T-helper 2 cell treated with Interferon-gamma antibody and Interleukin-4, amounts not matched to agents 100 ng/mL and 5 ng/mL, for 36 hours (primary cell): ENCODE results near the gene CDYL2. TPM values are rescaled to one million over a fixed set of nuclear protein-coding genes. Genes with fewer than 3 reads are reported as not detected.
"Not testable (repeated sequence)": the region's sequence is repeated elsewhere in the genome, so short reads cannot be mapped to it uniquely, and the experiment has no call there.

Source experiments
- intact Hi-C: fragments of 100-400 bp; cut with micrococcal nuclease; formaldehyde crosslinking; loops from one replicate; pipeline ENCODE4 v1.15.1; 2023
- total RNA-seq: library from RNA; stranded (reverse); gene quantifications from 2 replicates; pipeline ENCODE4 v1.2.3, GENCODE V29; 2022

The CDYL2 gene, protein sequence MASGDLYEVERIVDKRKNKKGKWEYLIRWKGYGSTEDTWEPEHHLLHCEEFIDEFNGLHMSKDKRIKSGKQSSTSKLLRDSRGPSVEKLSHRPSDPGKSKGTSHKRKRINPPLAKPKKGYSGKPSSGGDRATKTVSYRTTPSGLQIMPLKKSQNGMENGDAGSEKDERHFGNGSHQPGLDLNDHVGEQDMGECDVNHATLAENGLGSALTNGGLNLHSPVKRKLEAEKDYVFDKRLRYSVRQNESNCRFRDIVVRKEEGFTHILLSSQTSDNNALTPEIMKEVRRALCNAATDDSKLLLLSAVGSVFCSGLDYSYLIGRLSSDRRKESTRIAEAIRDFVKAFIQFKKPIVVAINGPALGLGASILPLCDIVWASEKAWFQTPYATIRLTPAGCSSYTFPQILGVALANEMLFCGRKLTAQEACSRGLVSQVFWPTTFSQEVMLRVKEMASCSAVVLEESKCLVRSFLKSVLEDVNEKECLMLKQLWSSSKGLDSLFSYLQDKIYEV
- 30.4 and 30.9 TPM in 2 replicates for total RNA-seq

DNA sequence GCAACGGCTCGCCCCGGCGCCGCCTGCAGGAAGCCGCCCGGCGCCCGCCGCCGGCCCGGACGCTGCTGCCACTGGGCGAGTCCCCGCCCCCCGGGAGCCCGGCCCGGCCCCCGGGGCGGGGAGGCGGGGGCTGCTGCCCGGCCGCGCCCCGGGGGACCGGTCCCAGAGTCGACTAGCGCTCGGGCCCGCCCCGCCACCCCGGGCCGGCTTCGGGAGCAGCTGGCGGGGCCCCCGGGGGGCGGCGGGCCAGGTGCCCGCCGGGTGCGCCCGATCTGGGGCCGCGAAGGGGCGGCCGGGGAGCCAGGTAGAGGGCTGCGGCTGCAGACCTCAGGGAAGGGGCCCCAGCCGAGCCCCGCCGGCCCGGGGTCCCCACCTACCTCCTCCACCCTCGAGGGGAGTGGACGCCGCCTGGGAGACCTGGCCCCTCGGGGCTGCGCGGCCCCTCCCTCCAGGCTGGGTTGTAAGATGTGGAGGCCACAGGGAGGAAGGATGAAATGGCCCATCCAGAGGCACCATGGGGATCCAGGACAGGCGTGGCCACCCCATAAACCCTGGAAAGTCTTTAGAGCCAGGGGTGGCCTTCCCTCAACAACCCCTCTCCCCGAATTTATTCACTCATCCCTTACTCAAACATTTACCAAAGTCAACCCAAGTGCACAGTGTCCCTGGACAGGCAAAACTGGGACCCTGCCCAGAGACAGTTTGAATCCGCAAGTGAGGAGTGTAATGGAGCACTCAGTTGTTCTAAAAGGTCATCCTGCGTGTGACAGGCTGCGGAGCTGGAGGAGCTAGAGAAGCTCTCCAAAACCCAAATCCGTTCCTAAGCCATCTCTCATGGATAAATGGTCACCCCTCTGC is at the start of gene CDYL2:
Gene CDYL2 (minus strand): TSS at position 73 of the 858 bp plus-strand sequence. CDS start 425 bp downstream, outside the sequence.
- intact Hi-C loops, result loop anchor here (5.0 to 10.0 kb wide), 3 partner anchors 200 to 1200 kb away; partner anchors contain the start of genes CENPN, CMC2 and MAF

DNA sequence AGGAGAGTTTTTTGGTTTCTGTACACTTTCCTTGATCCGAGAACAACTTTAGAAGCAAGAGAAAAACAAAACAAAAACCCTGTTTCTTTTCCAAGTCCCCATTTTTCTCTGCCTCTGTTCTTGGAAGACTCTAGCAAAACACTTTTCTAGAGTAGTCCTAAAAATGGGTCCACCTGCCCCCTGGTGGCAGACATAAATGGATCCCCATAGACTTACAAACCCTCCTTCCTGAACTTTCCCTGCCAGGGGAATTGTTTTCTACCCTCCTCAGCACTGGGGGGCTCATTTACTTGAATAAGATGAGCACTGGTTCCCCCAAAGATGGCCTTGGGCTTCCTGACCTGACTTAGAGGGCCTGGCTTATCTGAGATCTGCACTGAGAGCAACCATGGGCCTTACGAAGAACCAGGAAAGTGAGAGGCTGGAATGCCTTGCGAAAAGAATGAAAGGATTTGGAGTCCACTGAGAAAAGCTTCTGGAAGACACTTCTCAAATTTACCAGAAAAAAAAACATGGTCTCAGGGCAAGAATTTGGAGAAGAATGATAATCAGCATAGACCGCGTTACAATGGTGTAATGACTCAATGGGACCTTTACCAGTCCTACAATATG is 48.0 kb upstream of the CDYL2 start:
- intact Hi-C loops, result loop anchor here (1.0 kb wide), 1 partner anchor 325 kb away; no protein-coding TSS in a partner anchor

DNA sequence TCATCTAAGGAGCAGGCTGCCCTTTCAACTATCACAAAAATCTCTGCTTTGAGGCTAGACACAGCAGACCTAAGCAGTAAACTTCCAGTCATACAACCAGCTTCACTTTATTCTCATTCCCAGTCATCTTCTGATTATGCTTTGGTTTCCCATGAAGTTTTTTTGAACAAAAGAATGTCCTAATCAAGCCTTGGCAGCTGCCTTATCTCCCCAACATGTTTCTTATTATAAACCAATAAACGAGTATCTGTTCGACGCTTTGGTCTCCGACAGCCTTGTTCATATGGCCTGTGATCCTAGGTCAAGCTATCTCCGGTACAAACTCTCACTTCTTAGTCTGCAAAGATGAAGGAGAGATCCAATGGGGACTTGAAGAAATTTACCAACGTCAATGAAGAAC is 47.4 kb upstream of the CDYL2 start:
- intact Hi-C loops, result loop anchor here (1.0 kb wide), 1 partner anchor 325 kb away; no protein-coding TSS in a partner anchor

DNA sequence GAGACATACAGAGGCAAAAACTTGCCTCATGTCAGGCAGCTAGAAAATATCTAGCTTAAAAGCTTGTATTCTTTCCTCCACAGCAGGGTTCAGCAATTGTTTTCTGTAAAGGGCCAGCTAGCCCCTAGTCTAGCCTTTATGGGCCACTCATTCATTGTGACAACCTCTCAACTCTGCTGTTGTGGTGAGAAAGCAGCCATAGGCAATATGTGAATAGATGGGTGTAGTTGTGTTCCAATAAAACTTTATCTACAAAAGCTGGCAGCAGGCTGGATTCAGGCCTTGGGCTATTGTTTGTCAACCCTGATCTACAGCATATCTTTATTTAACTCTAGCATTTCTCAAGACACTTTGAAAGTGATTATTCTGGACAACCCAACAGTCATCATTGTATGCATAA is 46.4 kb upstream of the CDYL2 start:
- intact Hi-C loops, result no loop called here

DNA sequence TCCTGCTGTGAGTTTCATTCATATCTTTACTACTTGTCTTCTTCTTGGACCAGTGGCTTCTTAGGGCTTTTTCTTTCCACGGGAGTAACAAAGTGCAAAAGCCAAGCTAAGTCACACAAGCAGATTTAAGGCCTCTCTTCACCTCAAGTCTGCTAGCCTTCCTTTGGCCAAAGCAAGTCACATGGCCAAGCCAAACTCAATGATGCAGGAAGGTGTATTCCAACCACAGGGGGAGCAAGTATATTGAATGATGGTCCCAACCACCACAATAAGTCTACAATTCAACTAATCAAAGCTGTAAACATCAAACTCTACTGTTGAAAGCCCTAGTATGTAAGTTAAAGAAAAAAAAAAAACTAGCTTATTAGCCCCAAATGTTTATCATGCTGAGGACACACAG is 44.5 kb upstream of the CDYL2 start:
- intact Hi-C loops, result no loop called here

DNA sequence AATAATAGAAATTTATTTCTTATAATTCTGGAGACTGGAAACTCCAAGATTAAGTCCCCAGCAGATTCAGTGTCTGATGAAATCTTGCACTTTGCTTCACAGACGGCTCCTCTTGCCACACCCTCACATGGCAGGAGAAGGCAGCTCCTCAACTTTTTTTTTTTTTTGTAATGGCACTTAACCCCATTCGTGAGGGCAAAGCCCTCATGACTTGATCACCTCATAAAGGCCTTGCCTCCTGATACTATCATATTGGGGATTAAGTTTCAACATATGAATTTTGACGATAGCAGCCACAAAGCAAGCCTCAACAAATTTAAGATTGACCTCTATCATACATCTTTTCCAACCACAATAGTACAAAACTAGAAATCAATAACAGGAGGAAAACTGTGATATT is 42.3 kb upstream of the CDYL2 start:
- intact Hi-C loops, result no loop called here

DNA sequence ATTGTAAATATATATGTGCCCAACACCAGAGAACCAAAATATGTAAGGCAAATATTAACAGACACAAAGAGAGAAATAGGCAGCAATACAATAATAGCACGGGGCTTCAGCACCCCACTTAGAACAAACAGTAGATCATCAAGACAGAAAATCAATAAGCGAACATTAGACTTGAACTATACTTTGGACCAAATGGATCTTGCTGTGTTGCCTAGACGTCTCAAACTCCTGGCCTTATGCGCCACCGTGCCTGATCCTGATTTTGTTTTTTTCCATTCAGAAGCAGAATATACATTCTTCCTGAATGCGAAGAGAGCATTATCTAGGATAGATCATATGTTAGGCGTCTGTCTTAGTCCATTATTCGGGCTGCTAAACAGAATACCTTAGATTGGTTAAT is 41.9 kb upstream of the CDYL2 start:
- intact Hi-C loops, result no loop called here

DNA sequence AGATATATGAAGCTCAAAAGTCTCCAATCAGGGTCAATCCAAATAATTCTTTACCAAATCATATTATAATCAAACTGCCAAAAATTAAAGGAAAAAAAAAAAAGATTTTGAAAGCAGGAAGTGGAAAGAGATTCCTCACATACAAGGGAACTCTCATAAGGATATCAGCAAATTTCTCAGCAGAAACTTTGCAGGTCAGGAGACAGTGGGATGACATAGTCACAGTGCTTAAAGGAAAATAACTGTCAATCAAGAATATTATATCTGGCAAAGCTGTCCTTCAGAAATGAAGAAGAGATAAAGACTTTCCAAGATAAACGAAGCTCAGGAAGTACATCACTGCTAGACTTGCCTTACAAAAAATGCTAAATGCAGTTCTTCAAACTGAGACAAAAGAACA is 40.0 kb upstream of the CDYL2 start:
- intact Hi-C loops, result no loop called here

DNA sequence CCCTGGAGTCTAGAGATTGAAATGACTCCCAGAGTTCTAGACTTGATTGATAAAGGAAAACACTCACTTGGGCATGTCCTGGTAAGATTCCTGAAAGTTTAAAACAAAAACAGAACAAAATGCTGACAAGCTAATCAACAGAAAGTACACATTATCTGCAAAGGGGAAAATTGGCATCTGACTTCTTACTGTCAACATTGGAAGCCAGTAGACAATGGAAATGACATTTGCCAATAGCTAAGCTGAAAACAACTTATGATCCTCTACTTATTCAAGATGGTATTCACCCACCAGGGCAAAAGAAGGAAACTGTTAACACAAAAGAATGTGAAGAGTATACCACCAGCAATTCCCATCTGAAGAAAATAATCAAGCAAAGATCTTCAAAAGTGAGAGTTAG is 36.8 kb upstream of the CDYL2 start:
- intact Hi-C loops, result no loop called here

DNA sequence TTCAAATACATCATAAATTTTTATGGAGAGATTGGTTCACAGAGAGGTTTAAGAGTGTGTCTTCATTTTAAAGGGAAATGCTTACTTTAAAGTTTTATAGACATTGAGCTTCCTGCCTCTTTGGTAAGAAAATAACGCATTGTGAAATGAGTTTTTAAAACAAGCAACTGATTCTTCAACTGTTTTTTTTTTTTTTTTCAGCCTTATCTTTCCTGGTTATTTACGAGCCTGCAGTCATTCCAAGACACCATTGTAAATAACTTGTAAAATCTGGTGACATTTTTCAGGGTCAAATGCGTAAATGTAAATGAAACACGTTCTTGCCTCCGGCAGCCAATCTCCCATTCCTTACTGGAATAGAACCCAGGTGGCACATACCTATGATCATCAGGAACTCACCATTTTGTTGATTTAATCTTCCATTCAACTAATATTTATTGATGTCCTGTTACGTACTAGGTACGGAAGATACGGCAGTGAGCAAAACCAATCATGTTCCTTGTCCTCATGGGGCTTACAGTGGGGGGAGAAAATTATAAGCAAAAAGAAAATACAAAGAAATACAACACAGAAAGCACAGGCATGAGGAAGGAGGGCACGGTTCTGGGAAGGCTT is 33.2 kb upstream of the CDYL2 start:
- intact Hi-C loops, result no loop called here

DNA sequence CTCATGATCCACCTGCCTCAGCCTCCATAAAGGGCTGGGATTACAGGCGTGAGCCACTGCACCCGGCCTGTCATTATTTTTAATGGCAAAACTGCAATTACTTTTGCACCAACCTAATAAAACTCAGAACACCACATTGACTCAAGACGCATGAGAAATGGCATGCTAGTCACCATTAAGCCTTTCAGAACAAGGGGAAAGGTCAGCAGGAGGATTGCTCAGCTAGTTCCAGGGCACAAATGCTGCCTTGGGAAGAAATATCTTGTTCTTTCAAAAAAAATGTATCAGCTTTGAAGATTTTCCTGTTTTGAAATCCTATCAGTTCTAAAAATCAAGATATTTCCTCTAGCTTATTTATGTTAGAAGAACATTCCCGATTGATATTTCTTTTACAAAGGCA is 32.4 kb upstream of the CDYL2 start:
- intact Hi-C loops, result no loop called here

DNA sequence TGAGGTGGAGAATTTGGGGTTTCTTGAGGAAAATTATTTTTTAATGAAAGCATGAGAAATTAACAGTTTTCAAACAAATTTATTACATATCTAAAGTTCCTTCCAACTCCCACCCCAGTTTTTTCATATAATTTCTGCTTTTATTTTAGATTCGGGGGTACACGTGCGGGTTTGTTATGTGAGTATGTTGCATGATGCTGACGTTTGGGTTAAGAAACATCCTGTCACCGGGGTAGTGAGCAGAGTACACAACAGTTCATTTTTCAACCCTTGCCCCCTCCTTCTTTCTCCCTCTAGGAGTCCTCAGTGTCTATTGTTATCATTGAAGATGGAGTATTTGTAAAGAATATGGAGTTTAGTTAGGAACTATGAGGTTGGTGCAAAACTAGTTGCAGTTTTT is 31.8 kb upstream of the CDYL2 start:
- intact Hi-C loops, result no loop called here

DNA sequence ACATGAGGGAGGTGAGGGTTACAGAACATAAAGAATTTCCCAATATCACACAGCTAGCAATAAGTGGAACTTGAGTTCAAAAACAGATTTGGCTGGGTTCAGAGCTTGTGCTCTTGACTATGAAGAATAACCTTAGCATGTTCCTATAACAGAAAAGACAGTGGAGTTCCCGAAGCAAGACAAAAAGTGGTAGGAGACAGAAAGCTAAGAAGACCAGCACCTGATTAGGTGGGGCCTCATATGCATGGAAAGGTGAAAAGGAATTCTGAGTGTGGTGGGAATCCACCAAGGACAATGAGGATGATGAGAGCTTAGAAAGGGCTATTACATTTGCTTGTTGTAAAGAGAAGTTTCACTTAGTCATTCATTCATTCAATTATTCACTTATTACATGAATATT is 26.6 kb upstream of the CDYL2 start:
- intact Hi-C loops, result no loop called here

DNA sequence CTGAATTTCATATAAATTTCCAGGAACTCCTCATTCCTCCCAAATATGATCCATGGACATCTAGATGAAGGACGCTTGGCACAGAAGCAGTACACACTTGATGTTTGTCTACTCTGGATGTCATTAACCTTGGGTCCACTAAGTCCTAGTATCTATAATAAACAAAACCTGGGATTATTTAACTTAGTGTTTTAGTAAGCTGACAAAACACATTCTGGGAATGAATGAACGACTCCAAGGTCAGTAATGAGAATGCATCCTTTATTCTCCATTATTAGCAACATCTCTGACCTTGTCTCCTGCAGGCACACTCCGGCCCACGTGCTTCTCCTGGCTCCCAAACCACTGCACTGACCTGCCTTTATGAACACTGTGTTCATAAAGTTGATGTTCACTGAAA is 24.1 kb upstream of the CDYL2 start:
- intact Hi-C loops, result no loop called here

DNA sequence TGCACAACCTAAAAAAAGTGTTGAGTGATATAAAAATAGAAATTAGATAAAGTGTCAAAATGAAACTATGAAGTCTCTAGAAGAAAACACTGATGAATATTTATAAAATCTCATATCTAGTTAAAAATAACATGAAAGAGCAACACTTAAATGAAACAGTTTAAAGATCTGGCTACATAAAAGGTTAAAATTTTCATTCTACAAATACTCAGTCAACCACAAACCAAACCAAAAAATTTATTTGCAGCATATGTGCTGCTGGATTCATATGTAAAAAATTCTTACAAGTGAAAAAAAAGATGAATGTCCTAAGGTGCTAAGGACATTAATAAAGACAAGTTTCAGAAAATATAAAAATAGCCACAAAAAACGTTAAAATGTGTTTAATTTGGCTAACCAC is 22.6 kb upstream of the CDYL2 start:
- intact Hi-C loops, result no loop called here

DNA sequence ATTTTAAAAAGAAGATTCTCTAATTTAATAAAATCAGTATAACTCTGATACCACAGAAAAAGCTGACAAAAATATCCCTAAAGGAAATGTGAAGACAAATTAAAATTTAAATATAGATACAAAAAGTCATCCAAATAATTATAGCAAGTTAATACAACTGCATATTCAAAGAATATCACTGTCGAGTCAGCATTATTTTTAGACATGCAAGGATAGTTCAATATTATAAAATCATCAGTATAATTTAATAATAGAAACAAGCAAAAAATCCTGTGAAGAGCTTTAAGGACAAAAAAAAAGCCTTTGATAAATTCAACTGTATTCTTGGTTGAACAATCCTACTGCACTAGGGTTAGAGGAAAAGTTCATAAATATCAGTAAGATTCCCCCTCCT is 21.0 kb upstream of the CDYL2 start:
- intact Hi-C loops, result loop anchor here (2.0 kb wide), 1 partner anchor 19 kb away; no protein-coding TSS in a partner anchor

DNA sequence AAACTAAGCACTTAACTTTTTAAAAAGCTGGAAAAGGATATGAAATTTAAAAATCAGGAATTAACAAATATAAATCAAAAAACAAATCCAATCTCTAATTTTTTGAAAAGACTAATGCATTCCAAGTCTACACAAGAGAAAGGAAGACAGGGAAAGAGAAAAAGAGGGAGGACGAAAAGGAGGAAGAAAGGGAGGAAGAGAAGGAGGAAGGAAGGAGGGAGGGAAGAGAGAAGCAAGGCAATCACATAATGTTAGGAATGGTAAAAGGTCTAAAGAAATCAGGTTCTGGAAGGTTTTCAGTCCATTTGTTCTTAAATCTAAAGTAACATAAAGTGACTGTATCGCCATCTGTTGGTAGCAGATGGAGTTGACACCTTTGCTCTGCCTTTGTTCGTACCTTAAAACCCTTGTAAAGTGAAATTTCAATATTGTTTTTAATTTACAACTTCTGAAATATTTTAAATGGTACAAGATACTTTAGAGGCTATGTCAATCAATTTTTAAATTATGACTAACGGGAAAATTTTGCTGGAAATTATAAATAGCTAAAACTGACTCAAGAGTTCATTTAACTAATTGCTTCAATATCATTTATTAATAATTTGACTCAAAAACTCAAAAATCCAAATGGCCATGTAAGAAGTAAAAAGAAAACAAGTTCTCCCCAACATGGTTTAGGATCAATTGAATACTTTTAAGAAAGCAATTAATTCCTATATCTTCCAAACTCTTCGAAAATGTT is 20.4 kb upstream of the CDYL2 start:
- intact Hi-C loops, result loop anchor here (1.0 to 2.0 kb wide), 2 partner anchors 18 to 297 kb away; no protein-coding TSS in a partner anchor

DNA sequence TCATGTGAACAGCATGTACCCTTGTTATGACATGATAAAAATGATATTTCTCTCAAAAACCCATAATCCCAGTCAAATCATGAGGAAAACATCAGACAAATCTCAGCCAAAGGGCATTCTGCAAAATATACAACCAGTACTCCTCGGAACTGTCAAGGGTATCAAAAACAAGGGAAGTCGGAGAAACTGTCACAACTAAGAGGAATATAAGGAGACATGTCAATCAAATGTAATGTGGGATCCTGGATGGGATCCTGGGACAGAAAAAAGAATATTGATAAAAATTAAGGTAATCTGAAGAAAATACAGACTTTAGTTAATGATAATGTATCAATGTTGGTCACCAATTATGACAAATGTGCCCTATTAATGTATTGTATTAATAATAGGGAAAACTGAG is 15.6 kb upstream of the CDYL2 start:
- intact Hi-C loops, result no loop called here

DNA sequence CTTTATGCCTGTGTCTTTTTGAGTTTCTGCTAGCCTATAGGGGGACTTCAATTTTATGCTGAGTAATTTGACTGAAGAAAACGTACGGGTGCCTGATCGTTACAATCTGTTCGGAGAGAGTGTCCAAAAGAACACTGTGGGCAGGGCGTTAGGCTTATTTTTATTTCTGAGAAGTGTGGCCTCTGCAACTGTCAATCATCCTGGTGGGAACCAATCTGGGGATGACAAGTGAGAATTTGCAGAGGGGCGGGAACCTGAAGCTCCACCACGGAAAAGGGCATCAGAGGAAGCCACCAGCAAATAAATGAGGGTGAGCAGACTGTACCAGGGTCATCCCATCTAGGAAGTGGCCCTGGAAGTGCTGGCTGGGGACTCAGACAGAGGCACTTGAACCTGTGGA is 12.0 kb upstream of the CDYL2 start:
- intact Hi-C loops, result no loop called here

DNA sequence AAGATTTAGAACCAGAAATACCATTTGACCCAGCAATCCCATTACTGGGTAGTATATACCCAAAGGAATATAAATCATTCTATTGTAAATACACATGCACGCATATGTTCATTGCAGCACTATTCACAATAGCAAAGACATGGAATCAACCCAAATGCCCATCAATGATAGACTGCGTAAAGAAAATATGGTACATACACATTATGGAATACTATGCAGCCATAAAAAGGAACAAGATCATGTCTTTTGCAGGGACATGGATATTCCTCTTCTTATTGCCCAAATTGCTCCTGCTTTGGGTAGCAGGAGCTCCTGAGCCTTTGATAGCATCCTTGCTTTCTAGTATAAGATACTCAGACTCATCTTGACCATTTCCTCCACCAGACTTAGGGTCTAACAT is 10.9 kb upstream of the CDYL2 start:
- intact Hi-C loops, result not testable (repeated sequence)
